WTC11 (cell line): ENCODE results near the gene TUBA1A. TPM values are rescaled to one million over a fixed set of nuclear protein-coding genes. Genes with fewer than 3 reads are reported as not detected.

Experiments used
- ATAC-seq: fragments of 200-7000 bp; cut with Tn5 transposase; 2 replicates; pipeline ENCODE4 v1.10.0; 2021; ENCODE audit warnings: mild to moderate bottlenecking, moderate library complexity
- CTCF ChIA-PET: fragments of 300-600 bp; sonication (Branson Sonifier 250); formaldehyde crosslinking; loops from one replicate; lab custom pipeline; 2021; ENCODE audit warnings: antibody characterized with exemption; lab: Charles Lee
- POLR2A ChIA-PET: fragments of 350-600 bp; sonication (Branson Sonifier 250); formaldehyde crosslinking; loops from one replicate; lab custom pipeline; 2021; ENCODE audit warnings: antibody characterized with exemption; lab: Charles Lee
- DNase-seq: peaks from one replicate; pipeline ENCODE4 v3.0.0; 2021; ENCODE audit warnings: low spot score
- H3K27ac Mint-ChIP-seq: 2 replicates; pipeline ENCODE4 v1.8.0; 2021; ENCODE audit warnings: mixed read lengths
- H3K27me3 Mint-ChIP-seq: 2 replicates; pipeline ENCODE4 v1.8.0; 2021; ENCODE audit warnings: low read depth, mild to moderate bottlenecking, moderate library complexity, mixed read lengths
- H3K36me3 Mint-ChIP-seq: 2 replicates; pipeline ENCODE4 v1.8.0; 2021; ENCODE audit warnings: mixed read lengths
- H3K4me1 Mint-ChIP-seq: 2 replicates; pipeline ENCODE4 v1.8.0; 2022; ENCODE audit warnings: mixed read lengths
- H3K4me3 Mint-ChIP-seq: 2 replicates; pipeline ENCODE4 v1.8.0; 2021; ENCODE audit warnings: mild to moderate bottlenecking, moderate library complexity, mixed read lengths
- H3K9me3 Mint-ChIP-seq: 2 replicates; pipeline ENCODE4 v1.8.0; 2021; ENCODE audit warnings: mixed read lengths
- CREB1 ChIP-seq: sonication (generic); formaldehyde crosslinking; IDR thresholded peaks from 2 replicates; pipeline ENCODE4 v1.8.0; 2023; ENCODE audit warnings: mild to moderate bottlenecking, missing genetic modification reagents
- GABPB1 ChIP-seq: sonication (generic); formaldehyde crosslinking; IDR thresholded peaks from 2 replicates; pipeline ENCODE4 v1.8.1; 2023; ENCODE audit warnings: mild to moderate bottlenecking, missing genetic modification reagents
- GRHL2 ChIP-seq: fragments of 250-450 bp; sonication (Bioruptor Pico); IDR thresholded peaks from 2 replicates; pipeline ENCODE4 v1.8.0; 2022; ENCODE audit warnings: mild to moderate bottlenecking, moderate library complexity; ENCODE audit not compliant: insufficient replicate concordance, severe bottlenecking
- NR3C1 ChIP-seq: sonication (generic); formaldehyde crosslinking; conservative IDR thresholded peaks from 2 replicates; pipeline ENCODE4 v1.8.1; 2023; ENCODE audit warnings: low read depth, mild to moderate bottlenecking, missing genetic modification reagents
- PRRX2 ChIP-seq: fragments of 250-450 bp; sonication (Bioruptor Pico); IDR thresholded peaks from 2 replicates; pipeline ENCODE4 v1.8.0; 2021; ENCODE audit warnings: mild to moderate bottlenecking
- RELA ChIP-seq: sonication (generic); formaldehyde crosslinking; IDR thresholded peaks from 2 replicates; pipeline ENCODE4 v1.8.1; 2022; ENCODE audit warnings: missing genetic modification reagents, mild to moderate bottlenecking, borderline replicate concordance
- SOX15 ChIP-seq: fragments of 250-450 bp; sonication (Bioruptor Pico); IDR thresholded peaks from 2 replicates; pipeline ENCODE4 v1.9.0; 2021; ENCODE audit warnings: mild to moderate bottlenecking
- SP1 ChIP-seq: sonication (generic); formaldehyde crosslinking; conservative IDR thresholded peaks from 2 replicates; pipeline ENCODE4 v1.8.1; 2022; ENCODE audit warnings: missing genetic modification reagents
- ZBTB21 ChIP-seq: sonication (generic); formaldehyde crosslinking; IDR thresholded peaks from 2 replicates; pipeline ENCODE4 v1.8.1; 2023; ENCODE audit warnings: mild to moderate bottlenecking, missing genetic modification reagents, borderline replicate concordance
- ZNF121 ChIP-seq: sonication (generic); formaldehyde crosslinking; IDR thresholded peaks from 2 replicates; pipeline ENCODE4 v1.8.0; 2023; ENCODE audit warnings: missing genetic modification reagents
- ZNF138 ChIP-seq: sonication (generic); formaldehyde crosslinking; conservative IDR thresholded peaks from 2 replicates; pipeline ENCODE4 v1.8.1; 2022; ENCODE audit warnings: mild to moderate bottlenecking, moderate library complexity, missing genetic modification reagents
- ZNF396 ChIP-seq: fragments of 250-450 bp; sonication (Bioruptor Pico); IDR thresholded peaks from 2 replicates; pipeline ENCODE4 v1.8.0; 2021; ENCODE audit warnings: mild to moderate bottlenecking, moderate library complexity, borderline replicate concordance
- ZNF671 ChIP-seq: fragments of 250-450 bp; sonication (Bioruptor Pico); IDR thresholded peaks from 2 replicates; pipeline ENCODE4 v1.8.0; 2021; ENCODE audit warnings: mild to moderate bottlenecking
- total RNA-seq: library from RNA; stranded (reverse); gene quantifications from 3 replicates; pipeline ENCODE4 v1.2.3, GENCODE V29; 2021
- TF ChIP-seq, protein P1 (sequence below): sonication (generic); formaldehyde crosslinking; conservative IDR thresholded peaks from 2 replicates; pipeline ENCODE4 v1.8.1; 2022; ENCODE audit warnings: mild to moderate bottlenecking, missing genetic modification reagents
- TF ChIP-seq, protein P2 (sequence below): sonication (generic); formaldehyde crosslinking; IDR thresholded peaks from 2 replicates; pipeline ENCODE4 v1.8.0; 2023; ENCODE audit warnings: missing genetic modification reagents, mild to moderate bottlenecking, borderline replicate concordance
- TF ChIP-seq, protein P3 (sequence below): fragments of 200-600 bp; IDR thresholded peaks from 2 replicates; pipeline ENCODE4 v1.8.0; 2022; ENCODE audit warnings: antibody characterized with exemption
- TF ChIP-seq, protein P4 (sequence below): fragments of 250-450 bp; sonication (Bioruptor Pico); IDR thresholded peaks from 2 replicates; pipeline ENCODE4 v1.9.0; 2021; ENCODE audit warnings: mild to moderate bottlenecking, borderline replicate concordance
- TF ChIP-seq, protein P5 (sequence below): sonication (generic); formaldehyde crosslinking; IDR thresholded peaks from 2 replicates; pipeline ENCODE4 v1.8.0; 2022; ENCODE audit warnings: mild to moderate bottlenecking, missing genetic modification reagents
- TF ChIP-seq, protein P6 (sequence below): fragments of 250-450 bp; sonication (Bioruptor Pico); IDR thresholded peaks from 2 replicates; pipeline ENCODE4 v2.1.2; 2022; ENCODE audit warnings: mild to moderate bottlenecking, moderate library complexity
- TF ChIP-seq, protein P7 (sequence below): sonication (generic); formaldehyde crosslinking; IDR thresholded peaks from 2 replicates; pipeline ENCODE4 v1.8.1; 2022; ENCODE audit warnings: mild to moderate bottlenecking, moderate library complexity, missing genetic modification reagents

The TUBA1A gene
- total RNA-seq, 1 experiment from 2014 or later = 226 TPM

DNA sequence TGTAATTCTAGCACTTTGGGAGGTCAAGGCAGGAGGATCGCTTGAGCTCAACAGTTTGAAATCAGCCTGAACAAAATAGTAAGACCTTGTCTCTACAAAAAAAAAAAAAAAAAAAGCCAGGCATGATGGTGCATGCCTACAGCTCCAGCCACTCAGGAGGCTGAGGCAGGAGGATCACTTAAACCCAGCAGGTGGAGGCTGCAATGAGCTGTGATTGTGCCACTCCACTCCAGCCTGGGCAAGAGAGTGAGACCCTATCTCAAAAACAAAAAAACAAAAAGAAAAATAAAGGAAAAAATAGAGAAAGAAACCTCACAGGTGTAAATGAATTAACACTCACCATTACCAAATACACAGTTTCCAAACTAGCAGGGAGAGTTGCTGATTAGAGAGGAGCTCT is 34.2 kb upstream of the TUBA1A start:
- no peak for DNase-seq
- ChIA-PET POLR2A (interaction anchor here (0.6 to 1.0 kb wide), 3 partner anchors 10 to 43 kb away, joined by 3 to 6 read pairs (median 4); no protein-coding TSS in a partner anchor), CTCF (interaction anchor here (0.6 to 4.3 kb wide), 8 partner anchors 11 to 236 kb away, joined by 3 to 29 read pairs (median 3); no protein-coding TSS in a partner anchor)
- no peak for ATAC-seq
- Mint-ChIP-seq H3K4me3 (no peak overlapping the region), H3K4me1 (no peaks in the 10 kb centered on the region), H3K36me3 (no peaks in the 10 kb centered on the region), H3K27ac (no peak overlapping the region), H3K9me3 (no peaks in the 10 kb centered on the region), H3K27me3 (no peaks in the 10 kb centered on the region)
- TF ChIP-seq SP1 (CRISPR knock-in tag) = no peak
- no peak for TF ChIP-seq ZBTB21 (CRISPR knock-in tag)
- peak; percentile 24; the same call in 1 of the 2 replicates for TF ChIP-seq ZNF121 (CRISPR knock-in tag)
- TF ChIP-seq, protein P1, sequence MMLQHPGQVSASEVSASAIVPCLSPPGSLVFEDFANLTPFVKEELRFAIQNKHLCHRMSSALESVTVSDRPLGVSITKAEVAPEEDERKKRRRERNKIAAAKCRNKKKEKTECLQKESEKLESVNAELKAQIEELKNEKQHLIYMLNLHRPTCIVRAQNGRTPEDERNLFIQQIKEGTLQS = no peak

DNA sequence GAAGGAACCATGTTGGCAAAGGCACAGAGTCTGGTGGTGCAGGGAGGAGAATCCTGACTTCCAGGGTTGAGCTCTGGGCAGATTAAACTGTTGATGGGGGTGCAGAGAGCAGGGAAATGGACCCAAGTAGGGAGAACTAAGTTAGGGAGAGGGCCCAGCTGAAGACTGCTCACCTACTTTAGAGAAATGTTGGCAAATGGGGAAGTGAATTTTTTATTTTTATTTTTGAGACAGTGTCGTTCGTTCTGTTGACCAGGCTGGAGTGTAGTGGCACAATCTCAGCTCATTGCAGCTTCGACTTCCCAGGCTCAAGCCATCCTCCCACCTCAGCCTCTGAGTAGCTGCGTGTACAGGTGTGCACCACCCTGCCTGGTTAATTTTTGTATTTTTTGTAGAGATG is 32.1 kb upstream of the TUBA1A start:
- ChIA-PET POLR2A (interaction anchor here (0.6 kb wide), 1 partner anchor 299 kb away, joined by 3 read pairs; no protein-coding TSS in a partner anchor), CTCF (interaction anchor here (0.7 to 1.6 kb wide), 3 partner anchors 14 to 133 kb away, joined by 3 to 8 read pairs (median 3); no protein-coding TSS in a partner anchor)
- ATAC-seq (no peak), DNase-seq (no peak)
- Mint-ChIP-seq H3K4me3 (no peak overlapping the region), H3K27me3 (no peaks in the 10 kb centered on the region), H3K9me3 (no peaks in the 10 kb centered on the region), H3K27ac (no peak overlapping the region)
- TF ChIP-seq, protein P2, sequence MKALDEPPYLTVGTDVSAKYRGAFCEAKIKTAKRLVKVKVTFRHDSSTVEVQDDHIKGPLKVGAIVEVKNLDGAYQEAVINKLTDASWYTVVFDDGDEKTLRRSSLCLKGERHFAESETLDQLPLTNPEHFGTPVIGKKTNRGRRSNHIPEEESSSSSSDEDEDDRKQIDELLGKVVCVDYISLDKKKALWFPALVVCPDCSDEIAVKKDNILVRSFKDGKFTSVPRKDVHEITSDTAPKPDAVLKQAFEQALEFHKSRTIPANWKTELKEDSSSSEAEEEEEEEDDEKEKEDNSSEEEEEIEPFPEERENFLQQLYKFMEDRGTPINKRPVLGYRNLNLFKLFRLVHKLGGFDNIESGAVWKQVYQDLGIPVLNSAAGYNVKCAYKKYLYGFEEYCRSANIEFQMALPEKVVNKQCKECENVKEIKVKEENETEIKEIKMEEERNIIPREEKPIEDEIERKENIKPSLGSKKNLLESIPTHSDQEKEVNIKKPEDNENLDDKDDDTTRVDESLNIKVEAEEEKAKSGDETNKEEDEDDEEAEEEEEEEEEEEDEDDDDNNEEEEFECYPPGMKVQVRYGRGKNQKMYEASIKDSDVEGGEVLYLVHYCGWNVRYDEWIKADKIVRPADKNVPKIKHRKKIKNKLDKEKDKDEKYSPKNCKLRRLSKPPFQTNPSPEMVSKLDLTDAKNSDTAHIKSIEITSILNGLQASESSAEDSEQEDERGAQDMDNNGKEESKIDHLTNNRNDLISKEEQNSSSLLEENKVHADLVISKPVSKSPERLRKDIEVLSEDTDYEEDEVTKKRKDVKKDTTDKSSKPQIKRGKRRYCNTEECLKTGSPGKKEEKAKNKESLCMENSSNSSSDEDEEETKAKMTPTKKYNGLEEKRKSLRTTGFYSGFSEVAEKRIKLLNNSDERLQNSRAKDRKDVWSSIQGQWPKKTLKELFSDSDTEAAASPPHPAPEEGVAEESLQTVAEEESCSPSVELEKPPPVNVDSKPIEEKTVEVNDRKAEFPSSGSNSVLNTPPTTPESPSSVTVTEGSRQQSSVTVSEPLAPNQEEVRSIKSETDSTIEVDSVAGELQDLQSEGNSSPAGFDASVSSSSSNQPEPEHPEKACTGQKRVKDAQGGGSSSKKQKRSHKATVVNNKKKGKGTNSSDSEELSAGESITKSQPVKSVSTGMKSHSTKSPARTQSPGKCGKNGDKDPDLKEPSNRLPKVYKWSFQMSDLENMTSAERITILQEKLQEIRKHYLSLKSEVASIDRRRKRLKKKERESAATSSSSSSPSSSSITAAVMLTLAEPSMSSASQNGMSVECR (CRISPR knock-in tag) = no peak
- TF ChIP-seq SOX15 (CRISPR knock-in tag) (no peak), NR3C1 (CRISPR knock-in tag) (no peak), GABPB1 (CRISPR knock-in tag) (no peak), RELA (CRISPR knock-in tag) (no peak), ZNF396 (no peak), GRHL2 (CRISPR knock-in tag) (no peak), ZNF138 (no peak), SP1 (CRISPR knock-in tag) (no peak), CREB1 (CRISPR knock-in tag) (no peak), PRRX2 (CRISPR knock-in tag) (no peak), ZNF671 (CRISPR knock-in tag) (no peak)
- TF ChIP-seq, protein P3, sequence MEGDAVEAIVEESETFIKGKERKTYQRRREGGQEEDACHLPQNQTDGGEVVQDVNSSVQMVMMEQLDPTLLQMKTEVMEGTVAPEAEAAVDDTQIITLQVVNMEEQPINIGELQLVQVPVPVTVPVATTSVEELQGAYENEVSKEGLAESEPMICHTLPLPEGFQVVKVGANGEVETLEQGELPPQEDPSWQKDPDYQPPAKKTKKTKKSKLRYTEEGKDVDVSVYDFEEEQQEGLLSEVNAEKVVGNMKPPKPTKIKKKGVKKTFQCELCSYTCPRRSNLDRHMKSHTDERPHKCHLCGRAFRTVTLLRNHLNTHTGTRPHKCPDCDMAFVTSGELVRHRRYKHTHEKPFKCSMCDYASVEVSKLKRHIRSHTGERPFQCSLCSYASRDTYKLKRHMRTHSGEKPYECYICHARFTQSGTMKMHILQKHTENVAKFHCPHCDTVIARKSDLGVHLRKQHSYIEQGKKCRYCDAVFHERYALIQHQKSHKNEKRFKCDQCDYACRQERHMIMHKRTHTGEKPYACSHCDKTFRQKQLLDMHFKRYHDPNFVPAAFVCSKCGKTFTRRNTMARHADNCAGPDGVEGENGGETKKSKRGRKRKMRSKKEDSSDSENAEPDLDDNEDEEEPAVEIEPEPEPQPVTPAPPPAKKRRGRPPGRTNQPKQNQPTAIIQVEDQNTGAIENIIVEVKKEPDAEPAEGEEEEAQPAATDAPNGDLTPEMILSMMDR = no peak
- TF ChIP-seq, protein P4, sequence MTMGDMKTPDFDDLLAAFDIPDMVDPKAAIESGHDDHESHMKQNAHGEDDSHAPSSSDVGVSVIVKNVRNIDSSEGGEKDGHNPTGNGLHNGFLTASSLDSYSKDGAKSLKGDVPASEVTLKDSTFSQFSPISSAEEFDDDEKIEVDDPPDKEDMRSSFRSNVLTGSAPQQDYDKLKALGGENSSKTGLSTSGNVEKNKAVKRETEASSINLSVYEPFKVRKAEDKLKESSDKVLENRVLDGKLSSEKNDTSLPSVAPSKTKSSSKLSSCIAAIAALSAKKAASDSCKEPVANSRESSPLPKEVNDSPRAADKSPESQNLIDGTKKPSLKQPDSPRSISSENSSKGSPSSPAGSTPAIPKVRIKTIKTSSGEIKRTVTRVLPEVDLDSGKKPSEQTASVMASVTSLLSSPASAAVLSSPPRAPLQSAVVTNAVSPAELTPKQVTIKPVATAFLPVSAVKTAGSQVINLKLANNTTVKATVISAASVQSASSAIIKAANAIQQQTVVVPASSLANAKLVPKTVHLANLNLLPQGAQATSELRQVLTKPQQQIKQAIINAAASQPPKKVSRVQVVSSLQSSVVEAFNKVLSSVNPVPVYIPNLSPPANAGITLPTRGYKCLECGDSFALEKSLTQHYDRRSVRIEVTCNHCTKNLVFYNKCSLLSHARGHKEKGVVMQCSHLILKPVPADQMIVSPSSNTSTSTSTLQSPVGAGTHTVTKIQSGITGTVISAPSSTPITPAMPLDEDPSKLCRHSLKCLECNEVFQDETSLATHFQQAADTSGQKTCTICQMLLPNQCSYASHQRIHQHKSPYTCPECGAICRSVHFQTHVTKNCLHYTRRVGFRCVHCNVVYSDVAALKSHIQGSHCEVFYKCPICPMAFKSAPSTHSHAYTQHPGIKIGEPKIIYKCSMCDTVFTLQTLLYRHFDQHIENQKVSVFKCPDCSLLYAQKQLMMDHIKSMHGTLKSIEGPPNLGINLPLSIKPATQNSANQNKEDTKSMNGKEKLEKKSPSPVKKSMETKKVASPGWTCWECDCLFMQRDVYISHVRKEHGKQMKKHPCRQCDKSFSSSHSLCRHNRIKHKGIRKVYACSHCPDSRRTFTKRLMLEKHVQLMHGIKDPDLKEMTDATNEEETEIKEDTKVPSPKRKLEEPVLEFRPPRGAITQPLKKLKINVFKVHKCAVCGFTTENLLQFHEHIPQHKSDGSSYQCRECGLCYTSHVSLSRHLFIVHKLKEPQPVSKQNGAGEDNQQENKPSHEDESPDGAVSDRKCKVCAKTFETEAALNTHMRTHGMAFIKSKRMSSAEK (CRISPR knock-in tag) = no peak
- TF ChIP-seq, protein P5, sequence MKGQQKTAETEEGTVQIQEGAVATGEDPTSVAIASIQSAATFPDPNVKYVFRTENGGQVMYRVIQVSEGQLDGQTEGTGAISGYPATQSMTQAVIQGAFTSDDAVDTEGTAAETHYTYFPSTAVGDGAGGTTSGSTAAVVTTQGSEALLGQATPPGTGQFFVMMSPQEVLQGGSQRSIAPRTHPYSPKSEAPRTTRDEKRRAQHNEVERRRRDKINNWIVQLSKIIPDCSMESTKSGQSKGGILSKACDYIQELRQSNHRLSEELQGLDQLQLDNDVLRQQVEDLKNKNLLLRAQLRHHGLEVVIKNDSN = no peak
- TF ChIP-seq, protein P6, sequence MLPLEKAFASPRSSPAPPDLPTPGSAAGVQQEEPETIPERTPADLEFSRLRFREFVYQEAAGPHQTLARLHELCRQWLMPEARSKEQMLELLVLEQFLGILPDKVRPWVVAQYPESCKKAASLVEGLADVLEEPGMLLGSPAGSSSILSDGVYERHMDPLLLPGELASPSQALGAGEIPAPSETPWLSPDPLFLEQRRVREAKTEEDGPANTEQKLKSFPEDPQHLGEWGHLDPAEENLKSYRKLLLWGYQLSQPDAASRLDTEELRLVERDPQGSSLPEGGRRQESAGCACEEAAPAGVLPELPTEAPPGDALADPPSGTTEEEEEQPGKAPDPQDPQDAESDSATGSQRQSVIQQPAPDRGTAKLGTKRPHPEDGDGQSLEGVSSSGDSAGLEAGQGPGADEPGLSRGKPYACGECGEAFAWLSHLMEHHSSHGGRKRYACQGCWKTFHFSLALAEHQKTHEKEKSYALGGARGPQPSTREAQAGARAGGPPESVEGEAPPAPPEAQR (CRISPR knock-in tag) = no peak
- TF ChIP-seq, protein P7, sequence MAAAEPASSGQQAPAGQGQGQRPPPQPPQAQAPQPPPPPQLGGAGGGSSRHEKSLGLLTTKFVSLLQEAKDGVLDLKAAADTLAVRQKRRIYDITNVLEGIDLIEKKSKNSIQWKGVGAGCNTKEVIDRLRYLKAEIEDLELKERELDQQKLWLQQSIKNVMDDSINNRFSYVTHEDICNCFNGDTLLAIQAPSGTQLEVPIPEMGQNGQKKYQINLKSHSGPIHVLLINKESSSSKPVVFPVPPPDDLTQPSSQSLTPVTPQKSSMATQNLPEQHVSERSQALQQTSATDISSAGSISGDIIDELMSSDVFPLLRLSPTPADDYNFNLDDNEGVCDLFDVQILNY (CRISPR knock-in tag) = no peak
- TF ChIP-seq, all 79 proteins: peak for 0
- Mint-ChIP-seq H3K36me3 (no peaks in the 10 kb centered on the region), H3K4me1 (peaks cover 1% of the 10 kb centered on the region)
